K562 (cell line): ENCODE data around the gene FLVCR2. TPM values are rescaled to one million over a fixed set of nuclear protein-coding genes. Genes with fewer than 3 reads are reported as not detected.
A peak's percentile ranks its signal among the peaks of the same experiment; 100 is the strongest.

ENCODE experiments used
- ATAC-seq: fragments of 200-7000 bp; cut with Tn5 transposase; 3 replicates; pipeline ENCODE4 v1.9.1; 2020; ENCODE audit warnings: moderate library complexity
- BruUV-seq: library from RNA; stranded (reverse); fragments of 400-500 nt; replicated peaks from 2 replicates; lab custom pipeline; 2021; lab: Mats Ljungman, UMichigan
- CTCF ChIA-PET: fragments of 300-600 bp; formaldehyde crosslinking; extraction: SDS; loops from one replicate; lab custom pipeline; 2021; ENCODE audit warnings: low intra/inter-chr PET ratio; lab: Yijun Ruan, JAX
- POLR2A ChIA-PET: fragments of 300-600, 350-650 bp; sonication (Branson Sonifier 250); formaldehyde crosslinking; extraction: SDS; loops from one replicate; lab custom pipeline; 2021; ENCODE audit warnings: antibody characterized with exemption, inconsistent platforms; lab: Yijun Ruan, JAX
- DNase-seq, 4 experiments: peaks; one replicate each; pipeline versions ENCODE4 v3.0.0 to v3.0.0-alpha.2; 2011 to 2018; ENCODE audit warnings: low spot score in 3 of 4, mixed read lengths in 3 of 4; ENCODE audit errors: extremely low read depth in 1 of 4
- FAIRE-seq: peaks from 2 replicates; lab custom pipeline; 2011; peaks lifted over from hg19 to GRCh38; lab: Jason Lieb, UNC
- H2AFZ ChIP-seq: 2 replicates; pipeline ENCODE4 v1.6.0; 2011; ENCODE audit warnings: low read depth, low read length, control low read depth, inconsistent platforms
- H3K27ac ChIP-seq: fragments of 200-600 bp; 3 replicates; pipeline ENCODE4 v1.8.0; 2011; ENCODE audit warnings: low read depth, mild to moderate bottlenecking, control low read depth, inconsistent platforms, low read length, moderate library complexity, mixed read lengths; ENCODE audit errors: extremely low read depth
- H3K27me3 ChIP-seq, 2 experiments: fragments of 300-600 bp in 1 of 2; 2 replicates in 1 of 2; 3 replicates in 1 of 2; pipeline versions ENCODE4 v1.6.0 to v1.8.0; 2011; ENCODE audit warnings: inconsistent platforms in 2 of 2, low read length in 2 of 2, mild to moderate bottlenecking in 1 of 2, mixed read lengths in 1 of 2, moderate library complexity in 1 of 2; ENCODE audit not compliant: control insufficient read depth in 2 of 2, insufficient read depth in 2 of 2
- H3K36me3 ChIP-seq: fragments of 300-600 bp; 3 replicates; pipeline ENCODE4 v1.8.0; 2011; ENCODE audit warnings: mild to moderate bottlenecking, low read length, inconsistent platforms; ENCODE audit not compliant: control insufficient read depth, insufficient read depth
- H3K4me1 ChIP-seq, 2 experiments: fragments of 200-600 bp in 1 of 2; replicated peaks in 1 of 2; 2 replicates in 1 of 2; 3 replicates in 1 of 2; pipeline versions ENCODE4 v1.5.1 to v1.8.0; 2011; ENCODE audit warnings: inconsistent platforms in 2 of 2, low read length in 2 of 2, mild to moderate bottlenecking in 1 of 2, mixed read lengths in 1 of 2, moderate library complexity in 1 of 2; ENCODE audit not compliant: control insufficient read depth in 2 of 2, insufficient read depth in 2 of 2
- H3K4me2 ChIP-seq: 2 replicates; pipeline ENCODE4 v1.6.1; 2011; ENCODE audit warnings: low read length, control low read depth, inconsistent platforms, mixed read lengths; ENCODE audit not compliant: insufficient read depth
- H3K4me3 ChIP-seq: fragments of 200-600 bp; sonication (generic), shearing (Covaris generic); 2 replicates; pipeline ENCODE4 v1.5.1; 2016; ENCODE audit warnings: control low read depth, inconsistent platforms
- H3K79me2 ChIP-seq: fragments of 200-600 bp; 3 replicates; pipeline ENCODE4 v1.8.0; 2011; ENCODE audit warnings: low read length, inconsistent platforms; ENCODE audit not compliant: control insufficient read depth, insufficient read depth
- H3K9ac ChIP-seq, 2 experiments: 2 replicates each; pipeline versions ENCODE4 v1.6.0 to v1.6.1; 2011; ENCODE audit warnings: low read depth in 2 of 2, low read length in 2 of 2, control low read depth in 1 of 2, inconsistent platforms in 1 of 2, mild to moderate bottlenecking in 1 of 2, mixed read lengths in 1 of 2; ENCODE audit not compliant: insufficient read depth in 1 of 2
- H3K9me1 ChIP-seq: one replicate; pipeline ENCODE4 v1.6.0; 2011; ENCODE audit warnings: inconsistent platforms, mild to moderate bottlenecking, low read length, moderate library complexity; ENCODE audit not compliant: control insufficient read depth, insufficient read depth
- H3K9me3 ChIP-seq: replicated peaks from 2 replicates; pipeline ENCODE4 v1.5.1; 2011; ENCODE audit warnings: low read depth, low read length, inconsistent platforms; ENCODE audit not compliant: control insufficient read depth, insufficient read depth
- H4K20me1 ChIP-seq: replicated peaks from 2 replicates; pipeline ENCODE4 v1.6.1; 2011; ENCODE audit warnings: low read length, inconsistent platforms, mixed read lengths; ENCODE audit not compliant: control insufficient read depth, insufficient read depth
- BCLAF1 ChIP-seq, 2 experiments: fragments of 450-650 bp in 1 of 2; IDR thresholded peaks; 2 replicates each; pipeline ENCODE4 v1.6.1; 2011 to 2017; ENCODE audit warnings: low read depth in 2 of 2, antibody characterized with exemption in 1 of 2, borderline replicate concordance in 1 of 2, low read length in 1 of 2, mild to moderate bottlenecking in 1 of 2, mixed read lengths in 1 of 2; ENCODE audit not compliant: control insufficient read depth in 1 of 2
- NR2C2 ChIP-seq, 2 experiments: fragments of 200-800 bp in 1 of 2; sonication (Bioruptor generic) in 1 of 2; sonication (generic) in 1 of 2; formaldehyde crosslinking in 1 of 2; IDR thresholded peaks; 2 replicates each; pipeline versions ENCODE4 v1.6.1 to v1.8.0; 2016 to 2022; ENCODE audit warnings: mild to moderate bottlenecking in 1 of 2, missing compliant biosample characterization in 1 of 2, missing genetic modification characterization in 1 of 2, missing genetic modification reagents in 1 of 2
- PHF21A ChIP-seq: fragments of 450-650 bp; IDR thresholded peaks from 2 replicates; pipeline ENCODE4 v1.6.1; 2017; ENCODE audit warnings: low read depth, borderline replicate concordance
- ZNF655 ChIP-seq: fragments of 250-450 bp; sonication (Bioruptor Pico); IDR thresholded peaks from 2 replicates; pipeline ENCODE4 v1.5.0; 2021
- WGBS: fragments of 100-300 bp; shearing (Covaris generic); methylation state at CpG from one replicate; pipeline ENCODE4 v1.1.6; 2016; ENCODE audit warnings: low coverage, mixed read lengths; ENCODE audit not compliant: insufficient coverage; ENCODE audit errors: missing lambda C conversion rate; 5-methylcytosine and 5-hydroxymethylcytosine counted together
- in situ Hi-C: fragments of 300-500 bp; cut with MboI; formaldehyde crosslinking; loops from 4 replicates; pipeline ENCODE4 v1.15.0; 2018; ENCODE audit warnings: inconsistent platforms, mixed read lengths
- intact Hi-C: fragments of 100-400 bp; cut with micrococcal nuclease; formaldehyde crosslinking; loops from 2 replicates; pipeline ENCODE4 v1.14.2; 2022
- polyA plus RNA-seq, 8 experiments: library from polyadenylated mRNA; depleted of rRNA in 4 of 8; stranded (reverse) in 5 of 8; unstranded in 3 of 8; fragments of >200 nt; fragmentation: Nextera tagmentation in 2 of 8; fragmentation: Illumina TruSeq in 1 of 8; extraction: Ambion mirVana in 2 of 8; extraction: Trizol in 1 of 8; gene quantifications; 2 replicates each; pipeline versions ENCODE4 v1.2.1 to v1.2.3, GENCODE V29; 2011 to 2014; ENCODE audit warnings: inconsistent platforms in 1 of 8, missing spikeins in 1 of 8
- total RNA-seq, 7 experiments: library from RNA; depleted of rRNA in 6 of 7; stranded (reverse); fragments of >200 nt in 6 of 7; fragmentation: Illumina TruSeq in 2 of 7; extraction: Trizol in 2 of 7; gene quantifications; 2 replicates each; pipeline versions ENCODE4 v1.2.1 to v1.2.3, GENCODE V29; 2011 to 2021; ENCODE audit warnings: low replicate concordance in 1 of 7

The FLVCR2 gene
- total and polyA plus RNA-seq, 9 of the 15 experiments (the other 6 are each of a cell fraction or from before 2014, with no cell fraction given), result 1.5 TPM; not detected in 8

GRCh38 chr14:75562489-75562888, 15.9 kb upstream of the FLVCR2 start:
- Histone ChIP-seq H2AFZ (no peak overlapping the region), H3K36me3 (no peaks in the 10 kb centered on the region), H3K9ac (no peak overlapping the region), H3K9me3 (no peaks in the 10 kb centered on the region), H3K4me1 (no peaks in the 10 kb centered on the region), H3K4me3 (no peak overlapping the region), H3K27me3 (peaks cover 0 to 23% of the 10 kb centered on the region in 2 experiments; a peak in 2 of 5 replicates), H4K20me1 (no peaks in the 10 kb centered on the region; the same call in 1 of the 2 replicates), H3K27ac (no peak overlapping the region), H3K79me2 (no peaks in the 10 kb centered on the region), H3K9me1 (no peaks in the 10 kb centered on the region), H3K4me2 (no peak overlapping the region)
- DNase-seq, result no peak
- no peak for TF ChIP-seq NR2C2 (CRISPR knock-in tag; IDR thresholded peaks at IDR 0.05)
- TF ChIP-seq NR2C2 (tag; IDR thresholded peaks at IDR 0.05), result 0 out of 2 replicates have a peak, but pooled peaks have one; percentile 2
- TF ChIP-seq PHF21A, result no peak
- no TSS peak for BruUV-seq
- FAIRE-seq, result no peak
- POLR2A ChIA-PET, result no interaction called here
- CTCF ChIA-PET, result interaction anchor here (0.6 kb wide), 1 partner anchor 1272 kb away, joined by 5 read pairs; no protein-coding TSS in a partner anchor
- no peak for ATAC-seq
- WGBS, result 0% methylated on average over 3 of the region's 4 CpGs
- in situ Hi-C loops (loop anchor here (10.0 kb wide), 1 partner anchor 258 kb away; no protein-coding TSS in a partner anchor), intact Hi-C loops (no loop called here)

GRCh38 chr14:75563931-75564330, 14.5 kb upstream of the FLVCR2 start:
- Histone ChIP-seq H3K4me3 (no peak overlapping the region), H3K27me3 (peaks cover 9 to 35% of the 10 kb centered on the region in 2 experiments; a peak in 4 of 5 replicates), H3K79me2 (no peaks in the 10 kb centered on the region), H2AFZ (no peak overlapping the region), H3K9me3 (no peaks in the 10 kb centered on the region), H3K9me1 (no peaks in the 10 kb centered on the region), H3K4me2 (no peak overlapping the region), H3K4me1 (no peaks in the 10 kb centered on the region), H3K36me3 (no peaks in the 10 kb centered on the region), H3K9ac (no peak overlapping the region), H4K20me1 (no peaks in the 10 kb centered on the region; the same call in 1 of the 2 replicates), H3K27ac (no peak overlapping the region)
- intact Hi-C loops (no loop called here), in situ Hi-C loops (loop anchor here (10.0 kb wide), 1 partner anchor 259 kb away; no protein-coding TSS in a partner anchor)
- DNase-seq, result no peak
- no peak for ATAC-seq
- 2% methylated on average over 4 of the region's 4 CpGs for WGBS
- FAIRE-seq, result no peak
- BruUV-seq, result no TSS peak
- ChIA-PET CTCF (no interaction called here), POLR2A (no interaction called here)
- no peak for TF ChIP-seq ZNF655
- no peak for TF ChIP-seq BCLAF1 (IDR thresholded peaks at IDR 0.05; ENCODE audit: borderline replicate concordance in 1 of 2, control insufficient read depth in 1 of 2, low read depth in 2 of 2, low read length in 1 of 2)
